H9 (cell line): ENCODE results near the gene ASGR1. TPM values are rescaled to one million over a fixed set of nuclear protein-coding genes. Genes with fewer than 3 reads are reported as not detected.

Experiments used
- DNase-seq: peaks from one replicate; pipeline ENCODE4 v3.0.0-alpha.2; 2017
- H2AFZ ChIP-seq: one replicate; pipeline ENCODE4 v1.6.1; 2013; ENCODE audit warnings: mild to moderate bottlenecking, low read length, control low read depth, moderate library complexity
- H2AK5ac ChIP-seq: 2 replicates; pipeline ENCODE4 v1.6.1; 2013; ENCODE audit warnings: low read length, control low read depth, mixed read lengths; ENCODE audit not compliant: insufficient read length
- H2BK120ac ChIP-seq: one replicate; pipeline ENCODE4 v1.6.1; 2013; ENCODE audit warnings: low read depth, mild to moderate bottlenecking, low read length, control low read depth, inconsistent platforms; ENCODE audit not compliant: poor library complexity, severe bottlenecking
- H2BK12ac ChIP-seq: 2 replicates; pipeline ENCODE4 v1.6.1; 2013; ENCODE audit warnings: low read length, control low read depth, mixed read lengths, low read depth; ENCODE audit not compliant: insufficient read length
- H2BK15ac ChIP-seq: 2 replicates; pipeline ENCODE4 v1.6.1; 2013; ENCODE audit warnings: low read depth, low read length, control low read depth
- H2BK20ac ChIP-seq: one replicate; pipeline ENCODE4 v1.6.1; 2013; ENCODE audit warnings: low read depth, mild to moderate bottlenecking, low read length, control low read depth, inconsistent platforms; ENCODE audit not compliant: poor library complexity, severe bottlenecking
- H2BK5ac ChIP-seq: 2 replicates; pipeline ENCODE4 v1.6.1; 2013; ENCODE audit warnings: low read length, control low read depth, mixed read lengths; ENCODE audit not compliant: insufficient read length
- H3K14ac ChIP-seq: 2 replicates; pipeline ENCODE4 v1.6.1; 2013; ENCODE audit warnings: low read length, control low read depth; ENCODE audit not compliant: insufficient read depth
- H3K18ac ChIP-seq: 2 replicates; pipeline ENCODE4 v1.6.1; 2013; ENCODE audit warnings: low read depth, mild to moderate bottlenecking, mixed read lengths, low read length, control low read depth; ENCODE audit not compliant: insufficient read length
- H3K23ac ChIP-seq: 2 replicates; pipeline ENCODE4 v1.6.1; 2013; ENCODE audit warnings: low read length, control low read depth, mixed read lengths, low read depth; ENCODE audit not compliant: insufficient read length
- H3K23me2 ChIP-seq: 2 replicates; pipeline ENCODE4 v1.6.1; 2013; ENCODE audit warnings: low read depth, mild to moderate bottlenecking, mixed read lengths, low read length, control low read depth; ENCODE audit not compliant: insufficient read length, poor library complexity, severe bottlenecking
- H3K27ac ChIP-seq: 2 replicates; pipeline ENCODE4 v1.5.1; 2013; ENCODE audit warnings: low read length, control low read depth, mixed read lengths, low read depth; ENCODE audit not compliant: insufficient read length
- H3K27me3 ChIP-seq: 2 replicates; pipeline ENCODE4 v1.6.1; 2013; ENCODE audit warnings: low read length, control low read depth, inconsistent platforms; ENCODE audit not compliant: insufficient read depth
- H3K4ac ChIP-seq: 2 replicates; pipeline ENCODE4 v1.6.1; 2013; ENCODE audit warnings: low read depth, mild to moderate bottlenecking, control low read depth, inconsistent platforms, low read length, moderate library complexity
- H3K4me1 ChIP-seq: 2 replicates; pipeline ENCODE4 v1.6.1; 2013; ENCODE audit warnings: low read length, control low read depth, inconsistent platforms; ENCODE audit not compliant: insufficient read depth
- H3K4me2 ChIP-seq: 2 replicates; pipeline ENCODE4 v1.6.1; 2013; ENCODE audit warnings: low read length, control low read depth, mixed read lengths; ENCODE audit not compliant: insufficient read length, insufficient read depth
- H3K56ac ChIP-seq: 2 replicates; pipeline ENCODE4 v1.6.1; 2013; ENCODE audit warnings: low read depth, mild to moderate bottlenecking, mixed read lengths, low read length, control low read depth; ENCODE audit not compliant: insufficient read length
- H3K79me1 ChIP-seq: 2 replicates; pipeline ENCODE4 v1.6.1; 2013; ENCODE audit warnings: low read depth, mild to moderate bottlenecking, moderate library complexity, low read length, control low read depth, inconsistent platforms; ENCODE audit not compliant: insufficient read depth, poor library complexity, severe bottlenecking
- H3K79me2 ChIP-seq: 2 replicates; pipeline ENCODE4 v1.6.1; 2013; ENCODE audit warnings: low read length, control low read depth, inconsistent platforms; ENCODE audit not compliant: insufficient read depth
- H3K9ac ChIP-seq: 2 replicates; pipeline ENCODE4 v1.6.1; 2013; ENCODE audit warnings: low read length, control low read depth, mixed read lengths; ENCODE audit not compliant: insufficient read length; ENCODE audit errors: extremely low read depth
- H3K9me3 ChIP-seq: one replicate; pipeline ENCODE4 v1.6.1; 2013; ENCODE audit warnings: low read depth, low read length, inconsistent platforms; ENCODE audit not compliant: control insufficient read depth
- H3T11ph ChIP-seq: one replicate; pipeline ENCODE4 v1.6.1; 2013; ENCODE audit warnings: mild to moderate bottlenecking, low read length, control low read depth, inconsistent platforms
- H4K20me1 ChIP-seq: one replicate; pipeline ENCODE4 v1.6.1; 2013; ENCODE audit not compliant: control insufficient read depth, insufficient read length, insufficient read depth
- H4K5ac ChIP-seq: 2 replicates; pipeline ENCODE4 v1.6.1; 2013; ENCODE audit warnings: low read depth, mild to moderate bottlenecking, mixed read lengths, low read length, control low read depth; ENCODE audit not compliant: insufficient read length
- H4K8ac ChIP-seq: replicated peaks from 2 replicates; pipeline ENCODE4 v1.6.1; 2013; ENCODE audit warnings: low read length, control low read depth, mixed read lengths, low read depth; ENCODE audit not compliant: insufficient read length
- H4K91ac ChIP-seq: 2 replicates; pipeline ENCODE4 v1.6.1; 2013; ENCODE audit warnings: low read depth, mild to moderate bottlenecking, moderate library complexity, mixed read lengths, low read length, control low read depth; ENCODE audit not compliant: insufficient read length
- H3K27ac Mint-ChIP-seq, 3 experiments: 2 replicates in 2 of 3; 3 replicates in 1 of 3; pipeline ENCODE4 v1.8.0; 2020 to 2021; ENCODE audit warnings: mixed read lengths in 3 of 3, mild to moderate bottlenecking in 1 of 3, moderate library complexity in 1 of 3
- H3K27me3 Mint-ChIP-seq: 2 replicates; pipeline ENCODE4 v1.8.0; 2021; ENCODE audit warnings: low read depth, mild to moderate bottlenecking, moderate library complexity, mixed read lengths
- H3K36me3 Mint-ChIP-seq, 3 experiments: 2 replicates in 2 of 3; 3 replicates in 1 of 3; pipeline ENCODE4 v1.8.0; 2020 to 2021; ENCODE audit warnings: low read depth in 3 of 3, mixed read lengths in 3 of 3; ENCODE audit not compliant: insufficient read depth in 1 of 3
- H3K4me1 Mint-ChIP-seq, 2 experiments: 2 replicates each; pipeline ENCODE4 v1.8.0; 2020; ENCODE audit warnings: mixed read lengths in 2 of 2
- H3K4me3 Mint-ChIP-seq, 2 experiments: 2 replicates in 1 of 2; 3 replicates in 1 of 2; pipeline ENCODE4 v1.8.0; 2020 to 2021; ENCODE audit warnings: mild to moderate bottlenecking in 2 of 2, mixed read lengths in 2 of 2, moderate library complexity in 1 of 2
- H3K9me3 Mint-ChIP-seq, 2 experiments: 2 replicates in 1 of 2; 3 replicates in 1 of 2; pipeline ENCODE4 v1.8.0; 2020; ENCODE audit warnings: mild to moderate bottlenecking in 2 of 2, mixed read lengths in 2 of 2, moderate library complexity in 1 of 2
- CTCF ChIP-seq: fragments of 200-600 bp; sonication (generic); conservative IDR thresholded peaks from 3 replicates; pipeline ENCODE4 v1.8.0; 2021; ENCODE audit warnings: antibody characterized with exemption, mild to moderate bottlenecking
- WGBS: extraction: QIAGEN DNeasy Blood & Tissue Kit; methylation state at CpG from one replicate; pipeline ENCODE4 v1.1.7; 2013; ENCODE audit warnings: missing lambda C conversion rate, low lambda C conversion rate, mixed read lengths; ENCODE audit not compliant: insufficient read length; ENCODE audit errors: extremely low coverage; 5-methylcytosine and 5-hydroxymethylcytosine counted together
- total RNA-seq: library from RNA; stranded (reverse); gene quantifications from 2 replicates; pipeline ENCODE4 v1.2.1, GENCODE V29; 2021

The ASGR1 gene
- total RNA-seq, 1 experiment from 2014 or later, result 5.9 TPM

- H4K8ac ChIP-seq, result no peak overlapping the region
- no peaks in the 10 kb centered on the region for H3K27me3 Mint-ChIP-seq
- no peak overlapping the region for H4K91ac ChIP-seq
- H2BK120ac ChIP-seq, result no peak overlapping the region
- no peak overlapping the region for H3K4me3 Mint-ChIP-seq
- WGBS, result no CpG with 5 or more reads among the region's 12 CpGs
- H3K36me3 Mint-ChIP-seq, result peaks cover 34 to 60% (median 50%) of the 10 kb centered on the region in 3 experiments
- no peak overlapping the region for H2BK12ac ChIP-seq
- no peak overlapping the region for H3K9ac ChIP-seq
- no peaks in the 10 kb centered on the region for H3K4me1 ChIP-seq
- H4K20me1 ChIP-seq, result no peaks in the 10 kb centered on the region
- no peak overlapping the region for H2AFZ ChIP-seq
- no peak overlapping the region for H3K18ac ChIP-seq
- H3T11ph ChIP-seq, result no peak overlapping the region
- H3K4me1 Mint-ChIP-seq, result peaks cover 4 to 6% of the 10 kb centered on the region in 2 experiments; a peak in 1 of 4 replicates
- H2BK15ac ChIP-seq, result no peak overlapping the region
- H3K23me2 ChIP-seq, result no peaks in the 10 kb centered on the region
- H3K27ac Mint-ChIP-seq, result peak overlapping the region in 1 of 3 experiments; percentile 48; a peak in 1 of 7 replicates
- H2BK5ac ChIP-seq, result no peak overlapping the region
- no peaks in the 10 kb centered on the region for H3K79me2 ChIP-seq
- H2AK5ac ChIP-seq, result no peak overlapping the region
- H3K14ac ChIP-seq, result no peak overlapping the region
- no peak overlapping the region for H3K4ac ChIP-seq
- DNase-seq, result no peak
- no peak overlapping the region for H3K27ac ChIP-seq
- H3K9me3 ChIP-seq, result no peaks in the 10 kb centered on the region
- no peak overlapping the region for H3K4me2 ChIP-seq
- H3K56ac ChIP-seq, result no peak overlapping the region
- no peak overlapping the region for H4K5ac ChIP-seq
- no peaks in the 10 kb centered on the region for H3K27me3 ChIP-seq
- H3K23ac ChIP-seq, result no peak overlapping the region
- H3K9me3 Mint-ChIP-seq, result no peaks in the 10 kb centered on the region
- H3K79me1 ChIP-seq, result no peaks in the 10 kb centered on the region
- TF ChIP-seq CTCF, result no peak
- H2BK20ac ChIP-seq, result no peak overlapping the region
Measured at GRCh38 chr17:7191069-7191468, 11.9 kb upstream of the ASGR1 start.
